Measurements from ENCODE around the gene HTR5A.

Gene HTR5A

DNA sequence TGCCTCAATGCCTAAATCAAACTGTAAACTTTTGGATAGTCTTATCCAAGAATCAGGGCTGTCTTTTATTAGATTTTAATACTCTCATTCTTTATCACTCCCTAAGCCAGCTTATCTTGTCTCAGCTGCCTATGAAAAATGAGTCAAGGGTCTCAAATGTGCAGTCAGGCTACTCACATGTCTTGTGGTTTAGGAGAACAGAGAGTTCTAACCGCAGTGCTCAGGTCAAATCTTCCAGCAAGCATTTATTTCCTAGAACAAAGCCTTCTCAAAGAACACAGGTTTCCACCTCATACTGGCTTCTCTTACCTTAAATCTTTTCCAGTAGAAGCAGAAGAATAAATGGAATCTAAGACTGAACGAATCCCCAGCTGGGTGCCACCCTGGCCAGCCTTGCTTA is 23.5 kb downstream of the HTR5A start:
- no peak for DNase-seq

DNA sequence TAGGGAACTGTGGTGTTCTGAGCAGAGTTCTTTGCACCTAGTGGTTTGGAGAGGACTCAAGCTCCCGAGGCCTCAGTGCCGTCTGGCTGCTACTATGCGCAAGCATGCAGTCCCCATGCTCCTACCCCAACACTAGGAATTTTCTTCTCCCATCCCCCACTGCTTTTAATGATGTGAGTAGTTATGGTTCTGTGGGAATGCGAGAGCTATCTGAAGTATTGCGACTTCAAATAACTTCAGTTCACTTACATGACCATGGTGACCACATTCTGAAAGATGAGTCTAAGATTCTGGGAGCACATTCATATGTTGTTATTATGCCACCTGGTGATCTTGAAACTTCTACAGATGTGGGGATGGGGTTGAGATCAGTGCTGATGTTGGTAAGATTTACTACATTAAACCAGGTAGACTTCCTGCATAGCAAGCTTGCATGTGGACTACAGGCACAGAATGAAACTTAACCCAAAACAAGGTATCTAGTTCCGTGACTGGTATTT is 24.6 kb downstream of the HTR5A start:
- no peak for DNase-seq

DNA sequence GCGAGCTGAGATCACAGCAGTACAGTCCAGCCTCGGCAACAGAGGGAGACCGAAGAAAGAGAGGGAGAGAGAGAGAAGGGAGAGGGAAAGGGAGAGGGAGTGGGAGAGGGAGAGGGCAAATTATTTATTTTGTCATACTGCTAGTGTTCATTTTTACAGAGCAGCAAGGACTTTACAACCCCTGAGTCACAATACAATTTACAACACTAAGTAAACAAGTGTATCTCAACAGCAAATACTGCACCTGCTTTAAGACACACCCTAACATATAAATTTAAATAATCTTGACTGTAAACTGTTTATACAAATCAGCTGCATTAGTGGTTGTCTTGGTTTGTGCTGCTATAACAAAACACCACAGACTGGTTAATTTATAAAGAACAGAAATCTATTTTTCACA is 27.2 kb downstream of the HTR5A start:
- no peak for DNase-seq

DNA sequence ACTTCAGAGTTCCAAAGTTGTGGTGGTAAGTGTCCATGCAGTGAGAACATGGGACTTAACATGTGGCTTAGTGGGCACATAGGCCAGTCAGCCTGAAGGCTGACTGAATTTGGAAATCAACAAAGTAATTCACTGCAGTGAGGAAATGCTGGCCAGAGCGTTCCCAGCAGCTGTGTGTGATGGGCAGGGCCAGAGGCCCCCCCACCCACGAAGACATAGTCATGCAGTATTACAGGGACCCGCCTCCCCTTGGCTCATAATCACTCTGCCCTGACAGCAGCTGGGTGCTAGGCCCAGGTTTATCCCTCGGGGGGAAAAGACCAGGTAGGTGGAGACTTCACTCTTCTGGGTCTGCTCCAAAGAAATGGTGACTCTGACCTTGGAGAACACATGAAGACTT is 33.7 kb downstream of the HTR5A start:
- DNase-seq, result no peak

DNA sequence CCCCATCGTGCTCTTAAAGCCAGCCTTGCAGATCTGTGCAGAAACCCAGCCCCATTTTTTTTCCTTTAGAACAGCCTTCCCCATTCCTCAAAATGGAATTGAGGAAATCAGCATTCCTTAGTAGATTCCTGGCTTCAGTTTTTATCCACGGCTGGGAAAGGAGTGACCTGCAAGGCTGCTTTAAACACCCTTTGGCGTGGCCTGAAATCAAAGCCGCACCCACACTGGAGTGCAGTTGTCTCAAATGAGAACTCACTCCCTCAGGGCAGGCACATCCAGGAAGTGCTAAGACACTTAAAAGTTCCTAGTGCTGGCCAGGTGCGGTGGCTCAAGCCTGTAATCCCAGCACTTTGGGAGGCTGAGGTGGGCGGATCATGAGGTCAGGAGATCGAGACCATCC is 34.8 kb downstream of the HTR5A start:
- DNase-seq, result no peak

DNA sequence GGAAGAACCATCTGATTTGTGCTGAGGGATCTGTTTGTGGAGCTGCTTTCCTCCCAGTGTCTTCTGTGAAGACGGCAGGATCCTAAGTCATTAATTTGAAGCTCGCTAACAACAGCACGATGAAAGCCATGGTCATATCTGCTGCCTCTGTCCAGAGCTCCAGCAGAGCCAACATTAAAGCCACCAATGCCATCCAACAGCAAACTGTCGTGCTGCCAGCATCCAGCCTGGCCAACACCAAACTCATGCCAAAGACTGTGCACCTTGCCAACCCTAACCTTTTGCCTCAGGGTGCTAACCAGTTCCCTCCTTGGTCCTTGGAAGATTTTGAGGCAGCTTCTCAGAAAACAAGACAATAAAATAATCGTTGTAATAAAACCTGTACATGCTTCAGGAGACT is 36.2 kb downstream of the HTR5A start:
- no peak for DNase-seq

DNA sequence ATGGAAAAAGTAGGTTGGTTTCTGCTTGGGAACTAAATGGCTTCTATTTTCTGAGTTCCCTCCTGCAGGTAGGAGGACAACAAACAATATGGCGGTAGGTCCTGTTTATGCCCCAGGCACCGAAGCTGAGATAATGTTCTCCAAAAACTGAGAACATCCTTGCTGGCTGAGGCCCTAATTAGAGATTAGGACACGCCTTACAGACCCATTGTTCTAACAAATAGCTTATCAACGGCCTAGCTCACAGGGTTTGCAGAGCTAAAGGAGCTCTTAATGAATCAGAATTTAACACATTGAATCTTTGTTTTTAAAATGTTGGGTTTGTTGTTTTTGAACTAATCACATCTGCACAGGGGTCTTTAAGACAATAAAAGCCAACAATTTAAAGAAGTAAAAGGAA is 37.0 kb downstream of the HTR5A start:
- no peak for DNase-seq

DNA sequence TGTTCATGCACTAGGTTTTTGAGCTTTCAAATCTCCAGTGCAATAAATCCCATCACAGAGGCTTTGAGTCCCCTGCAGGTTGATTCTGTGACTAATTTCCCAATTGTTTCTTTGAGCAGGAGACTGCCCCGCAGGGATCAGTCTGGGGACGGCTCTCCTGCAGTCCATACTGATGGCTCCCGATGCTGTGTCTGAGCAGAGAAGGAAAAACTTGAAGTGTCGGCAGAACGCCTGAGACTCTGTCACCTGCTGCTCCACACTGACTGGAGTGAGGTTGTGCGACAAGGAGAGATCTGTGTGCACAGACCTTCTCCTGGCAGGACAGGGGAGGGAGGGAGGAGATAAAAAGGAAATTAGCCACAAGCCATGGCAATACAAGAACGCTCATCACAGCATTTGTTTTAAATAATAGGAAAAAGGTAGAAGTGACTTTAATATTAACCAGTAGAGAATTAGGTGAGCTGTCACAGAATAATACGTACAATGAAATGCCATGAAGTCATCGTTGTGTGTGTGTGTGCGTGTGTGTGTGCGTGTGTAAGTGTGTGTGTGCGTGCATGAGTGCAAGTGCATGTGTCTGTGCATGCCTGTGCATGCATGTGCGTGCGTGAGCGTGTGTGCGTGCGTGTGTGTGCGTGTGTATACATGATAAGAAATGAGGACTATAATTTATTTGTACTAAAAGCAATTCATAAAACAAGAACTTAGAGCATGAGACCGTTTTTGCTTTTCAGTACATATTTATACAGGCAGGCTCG is 38.2 kb downstream of the HTR5A start:
- no peak for DNase-seq

DNA sequence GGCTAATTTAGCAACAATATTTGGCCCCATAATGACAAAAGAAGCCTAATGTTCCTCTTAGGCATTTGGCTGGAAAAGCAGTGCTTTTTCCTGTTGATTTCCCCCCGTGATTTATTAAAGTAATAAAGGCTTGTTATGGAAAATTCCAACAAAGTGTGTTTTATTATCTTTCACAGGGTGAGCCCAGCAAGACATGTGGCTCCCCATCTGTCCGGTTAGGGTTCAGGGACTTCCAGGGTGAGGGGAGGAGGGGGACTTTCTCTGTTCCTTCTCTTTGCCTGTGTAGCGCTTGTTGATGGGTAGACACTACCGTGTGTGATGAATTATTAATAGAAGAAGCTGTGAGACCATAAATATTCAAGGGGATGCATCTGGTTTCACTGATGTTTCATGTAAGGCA is 39.0 kb downstream of the HTR5A start:
- no peak for DNase-seq

DNA sequence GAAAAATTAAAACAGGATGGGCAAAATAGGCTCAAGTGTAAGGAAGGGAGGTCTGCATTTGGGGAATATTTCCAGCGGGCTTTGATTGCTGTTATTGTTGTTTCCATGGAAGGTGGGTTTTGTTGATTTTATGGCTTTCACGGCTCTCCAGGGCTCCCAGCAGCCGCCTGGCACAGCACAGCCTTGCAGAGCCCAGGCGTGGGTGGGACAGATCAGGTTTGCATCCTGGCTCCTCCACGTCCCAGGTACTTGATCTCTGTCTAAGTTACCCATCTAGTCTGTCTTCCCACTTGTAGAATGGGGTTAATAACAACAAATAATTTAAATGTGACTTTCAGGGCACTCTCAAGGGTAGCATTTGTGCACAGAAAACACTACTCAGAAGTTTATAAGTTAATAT is 45.2 kb downstream of the HTR5A start:
- DNase-seq, result no peak

DNA sequence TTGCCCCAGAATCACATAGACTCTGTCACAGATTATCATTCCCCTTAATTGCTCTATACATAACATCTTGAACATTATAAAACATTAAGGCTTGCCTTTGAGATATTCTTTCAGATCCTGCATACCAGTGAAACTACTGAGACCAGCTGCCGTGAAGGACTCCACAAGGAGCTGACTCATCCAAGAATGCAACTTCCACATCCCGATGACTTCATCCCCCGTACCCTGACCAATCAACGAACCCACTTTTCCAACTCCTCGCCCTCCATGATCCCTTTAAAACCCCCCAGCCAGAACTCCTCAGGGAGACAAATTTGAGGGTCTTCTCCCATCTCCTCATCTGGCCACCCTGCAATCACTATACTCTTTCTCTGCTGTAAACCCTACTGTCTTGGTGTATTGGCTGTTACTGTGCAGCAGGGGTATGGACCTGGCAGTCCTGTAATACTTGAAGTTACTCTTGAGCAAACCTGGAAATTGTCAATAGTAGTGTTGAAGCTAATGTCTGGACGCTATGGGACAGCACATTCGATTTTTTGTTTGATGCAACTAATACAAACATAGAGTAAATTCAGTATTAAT is 49.8 kb downstream of the HTR5A start:
- DNase-seq, result no peak

DNA sequence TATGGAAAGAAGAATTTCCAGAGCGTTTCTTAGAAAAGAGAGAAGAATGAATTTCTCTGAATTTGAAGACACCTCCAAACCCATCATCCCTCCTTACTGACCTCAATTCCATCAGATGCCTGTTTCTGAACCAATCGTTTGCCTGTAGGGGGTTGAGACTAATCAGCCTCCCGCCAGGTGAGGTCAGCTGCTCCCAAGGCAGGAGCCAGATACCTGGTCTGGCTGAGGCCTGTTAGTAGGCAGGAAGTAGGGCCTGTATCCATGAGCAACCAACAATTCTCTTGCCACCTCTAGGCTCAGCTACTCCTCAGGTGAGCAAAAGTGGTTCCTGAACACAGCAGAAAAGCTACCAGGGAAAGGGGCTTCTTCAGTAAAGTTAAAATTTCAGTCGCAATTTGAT is 50.3 kb downstream of the HTR5A start:
- DNase-seq, result no peak

DNA sequence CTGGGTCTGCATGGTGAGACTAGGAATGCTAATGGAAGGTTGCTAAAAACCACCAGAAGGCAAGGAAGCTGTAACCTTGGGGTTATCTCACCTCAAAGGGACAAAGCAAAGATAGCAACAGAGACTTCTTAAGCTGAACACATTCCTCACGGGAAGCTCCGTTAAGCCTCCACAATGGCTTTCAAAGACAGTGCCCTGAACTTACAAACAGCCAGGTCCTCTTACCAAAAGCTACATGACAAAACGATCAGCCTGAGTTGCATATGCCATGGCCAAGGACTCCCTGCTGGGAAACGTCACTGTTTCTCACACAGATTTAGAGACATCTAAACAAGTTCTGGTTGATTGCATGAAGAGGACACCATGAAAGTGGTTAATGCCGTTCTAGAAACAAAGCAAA is 52.7 kb downstream of the HTR5A start:
- no peak for DNase-seq

DNA sequence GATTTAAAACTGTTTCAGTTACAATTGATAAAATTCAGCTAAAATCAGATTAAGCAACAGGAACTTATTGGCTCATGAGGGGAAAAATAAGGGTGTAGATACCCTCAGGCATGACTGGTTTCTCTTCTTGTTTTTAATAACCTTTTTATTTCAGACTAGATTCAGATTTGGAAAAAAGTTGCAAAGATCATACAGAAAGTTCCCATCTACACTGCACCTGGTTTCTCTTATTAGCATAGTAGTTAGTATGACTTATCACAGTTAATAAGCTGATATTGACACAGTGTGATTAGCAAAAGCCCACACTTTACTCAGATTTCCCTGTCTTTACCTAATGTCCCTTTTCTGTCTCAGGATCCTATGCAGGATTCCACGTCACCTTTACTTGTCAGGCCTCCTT is 53.3 kb downstream of the HTR5A start:
- DNase-seq, result no peak

DNA sequence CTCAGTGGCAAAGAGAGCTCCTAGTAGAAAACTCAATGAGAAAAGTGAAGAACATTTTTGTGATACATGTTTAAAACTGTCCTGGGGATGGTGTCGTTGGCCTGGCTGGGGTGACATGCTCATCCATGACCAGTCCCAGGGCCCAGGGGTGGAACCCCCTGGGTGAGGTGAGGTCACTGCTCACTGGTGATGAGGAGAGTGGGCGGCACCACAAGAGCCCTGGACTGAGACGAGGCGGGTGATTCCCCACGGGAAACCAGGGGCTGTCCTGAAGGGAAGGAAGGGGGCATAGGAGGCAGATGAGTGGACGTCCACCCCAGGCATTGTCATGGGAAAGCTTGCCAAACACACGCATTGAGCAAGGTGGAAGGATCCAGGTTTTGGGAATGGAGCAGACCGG is 54.6 kb downstream of the HTR5A start:
- DNase-seq, result no peak

DNA sequence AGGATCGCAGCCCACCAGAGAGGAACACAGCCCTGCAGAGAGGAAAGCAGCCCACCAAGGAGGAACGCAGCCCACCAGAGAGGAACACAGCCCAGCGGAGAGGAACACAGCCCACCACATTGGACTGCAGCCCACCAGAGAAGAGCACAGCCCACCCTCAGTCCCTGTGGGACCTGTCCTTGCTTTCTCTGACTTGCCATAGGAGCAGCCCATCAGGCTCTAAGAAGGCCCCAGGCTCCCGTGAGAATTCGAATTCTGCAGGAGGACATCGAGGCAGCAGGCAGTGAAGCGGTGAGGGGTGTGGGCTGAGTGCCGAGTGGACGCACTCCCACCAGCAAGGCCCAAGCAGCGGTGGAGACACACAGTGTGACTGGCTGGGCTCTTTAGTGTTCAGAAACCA is 59.1 kb downstream of the HTR5A start:
- DNase-seq, result no peak

DNA sequence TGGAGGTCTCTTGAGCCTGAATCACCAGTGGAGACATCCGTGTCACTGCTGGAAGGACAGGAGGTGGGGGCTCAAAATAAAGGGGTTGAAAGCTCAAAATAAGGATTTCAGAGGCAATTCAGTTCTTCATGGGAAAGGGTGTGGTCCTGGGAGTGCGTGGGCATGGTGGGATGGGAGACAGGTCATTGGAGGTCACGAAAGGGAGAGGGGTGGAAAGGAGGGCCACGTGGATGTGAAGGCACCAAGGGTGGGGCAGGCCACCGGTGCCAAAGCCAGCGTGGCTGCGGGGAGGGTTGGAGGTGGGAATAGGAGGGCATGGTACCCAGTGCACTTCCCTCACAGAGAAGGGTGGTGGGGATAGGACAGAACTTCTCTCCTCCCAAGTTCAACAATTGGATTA is 59.7 kb downstream of the HTR5A start:
- DNase-seq, result no peak

DNA sequence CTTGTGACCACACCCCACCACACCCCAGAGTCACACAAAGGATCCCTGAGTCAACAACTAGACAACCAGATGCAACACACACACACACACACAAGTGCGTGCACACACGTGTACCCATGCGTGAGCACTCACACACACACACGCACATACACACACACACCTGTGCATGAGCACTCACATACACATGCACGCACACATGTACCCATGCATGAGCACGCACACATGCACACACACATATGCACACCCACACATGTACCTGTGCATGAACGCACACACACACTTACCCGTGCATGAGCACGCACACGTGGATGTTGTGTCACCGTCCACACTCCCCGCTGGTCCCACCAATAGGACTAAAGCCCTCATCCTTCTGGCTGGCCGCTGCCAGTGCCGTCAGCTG is 60.4 kb downstream of the HTR5A start:
- DNase-seq, result no peak

DNA sequence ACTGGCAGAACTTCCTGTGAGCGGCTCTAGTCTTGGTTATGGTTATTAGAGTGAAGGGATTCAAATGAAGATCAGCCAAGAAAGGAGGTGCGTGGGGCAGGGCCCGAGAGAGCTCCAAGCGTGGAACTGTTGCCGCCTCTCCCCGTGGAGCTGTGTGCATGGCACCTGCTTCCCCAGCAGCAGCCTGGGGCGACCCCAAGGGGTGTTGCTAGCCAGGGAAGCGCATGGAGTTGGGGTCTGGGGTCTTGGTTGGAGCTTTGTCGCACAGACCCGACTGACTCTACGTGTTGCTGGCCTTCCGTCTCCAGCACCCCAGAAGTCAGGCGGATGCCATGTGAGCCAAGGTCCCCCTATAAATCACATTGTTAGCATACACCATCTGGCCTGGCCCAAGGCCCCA is 61.0 kb downstream of the HTR5A start:
- DNase-seq, result no peak

DNA sequence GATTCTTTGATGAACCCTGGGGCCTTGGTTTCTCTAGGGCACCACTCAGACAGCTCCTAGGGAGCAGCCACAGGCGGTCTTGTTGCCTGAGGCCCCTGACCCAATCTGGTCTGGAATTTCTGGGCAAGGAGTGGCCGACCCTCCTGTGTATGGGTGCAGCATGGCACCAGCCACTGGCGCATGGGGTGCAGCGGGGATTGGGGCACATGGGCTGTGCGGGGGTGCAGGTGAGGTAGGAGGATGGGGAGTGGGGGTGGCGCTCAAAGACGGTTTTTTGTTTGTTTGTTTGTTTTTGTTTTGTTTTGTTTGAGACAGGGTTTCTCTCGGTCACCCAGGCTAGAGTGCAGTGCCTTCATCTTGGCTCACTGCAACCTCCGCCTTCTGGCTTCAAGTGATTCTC is 62.3 kb downstream of the HTR5A start:
- no peak for DNase-seq

DNA sequence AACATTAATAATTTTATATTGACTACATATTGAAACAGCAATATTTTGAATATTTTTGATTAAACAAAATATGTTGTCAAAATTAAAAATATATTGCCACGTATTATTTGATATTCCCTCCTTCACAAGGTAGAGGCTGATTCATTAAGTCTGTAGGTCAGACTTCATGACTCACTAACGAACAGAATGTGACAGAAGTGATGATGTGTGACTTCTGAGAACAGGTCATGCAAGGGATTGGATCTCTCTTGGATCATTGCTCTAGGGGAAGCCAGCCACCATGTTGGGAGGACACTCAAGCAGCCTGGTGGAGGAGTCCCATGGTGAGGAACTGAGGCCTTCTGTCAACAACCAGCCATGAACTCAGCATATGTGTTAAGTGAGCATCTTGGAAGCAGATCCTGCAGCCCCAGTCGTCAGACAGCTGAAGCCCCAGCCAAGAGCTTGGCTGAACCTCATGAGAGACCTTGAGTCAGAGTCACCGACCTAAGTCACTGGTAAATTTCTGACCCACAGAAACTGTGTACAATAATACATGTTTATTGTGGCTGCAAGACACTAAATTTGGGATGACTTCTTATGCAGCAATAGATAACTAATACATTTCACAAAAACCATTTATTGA is 66.6 kb downstream of the HTR5A start:
- no peak for DNase-seq
